BJ (cell line): ENCODE results near the gene ADM2. TPM values are rescaled to one million over a fixed set of nuclear protein-coding genes. Genes with fewer than 3 reads are reported as not detected.

Source experiments
- CTCF ChIA-PET: fragments of 350-600 bp; formaldehyde crosslinking; extraction: SDS; loops from one replicate; lab custom pipeline; 2021; ENCODE audit warnings: antibody characterized with exemption, inconsistent platforms; lab: Yijun Ruan, JAX
- POLR2A ChIA-PET: fragments of 300-600 bp; sonication (Branson Sonifier 250); formaldehyde crosslinking; extraction: SDS; loops from one replicate; lab custom pipeline; 2021; ENCODE audit warnings: antibody characterized with exemption; lab: Charles Lee
- DNase-seq: peaks from one replicate; pipeline ENCODE4 v3.0.0-alpha.2; 2011; ENCODE audit warnings: low read depth
- H3K27me3 ChIP-seq: 2 replicates; pipeline ENCODE4 v1.6.0; 2011; ENCODE audit warnings: low read length; ENCODE audit not compliant: control insufficient read depth, insufficient read depth
- H3K36me3 ChIP-seq: 2 replicates; pipeline ENCODE4 v1.5.1; 2011; ENCODE audit warnings: low read length; ENCODE audit not compliant: control insufficient read depth, insufficient read depth
- H3K4me3 ChIP-seq: 2 replicates; pipeline ENCODE4 v1.5.1; 2011; ENCODE audit warnings: low read depth, mild to moderate bottlenecking, control low read depth, low read length
- polyA plus RNA-seq: library from polyadenylated mRNA; depleted of rRNA; stranded (reverse); fragments of >200 nt; gene quantifications from 2 replicates; pipeline ENCODE4 v1.2.3, GENCODE V29; 2011
- TF ChIP-seq, protein P1 (sequence below): IDR thresholded peaks from 2 replicates; pipeline ENCODE4 v1.5.1; 2011; ENCODE audit warnings: low read depth, mild to moderate bottlenecking, control low read depth, inconsistent platforms, low read length, moderate library complexity; ENCODE audit not compliant: insufficient read depth

ADM2 gene
- polyA plus RNA-seq, 1 experiment = 16.0 TPM

DNA sequence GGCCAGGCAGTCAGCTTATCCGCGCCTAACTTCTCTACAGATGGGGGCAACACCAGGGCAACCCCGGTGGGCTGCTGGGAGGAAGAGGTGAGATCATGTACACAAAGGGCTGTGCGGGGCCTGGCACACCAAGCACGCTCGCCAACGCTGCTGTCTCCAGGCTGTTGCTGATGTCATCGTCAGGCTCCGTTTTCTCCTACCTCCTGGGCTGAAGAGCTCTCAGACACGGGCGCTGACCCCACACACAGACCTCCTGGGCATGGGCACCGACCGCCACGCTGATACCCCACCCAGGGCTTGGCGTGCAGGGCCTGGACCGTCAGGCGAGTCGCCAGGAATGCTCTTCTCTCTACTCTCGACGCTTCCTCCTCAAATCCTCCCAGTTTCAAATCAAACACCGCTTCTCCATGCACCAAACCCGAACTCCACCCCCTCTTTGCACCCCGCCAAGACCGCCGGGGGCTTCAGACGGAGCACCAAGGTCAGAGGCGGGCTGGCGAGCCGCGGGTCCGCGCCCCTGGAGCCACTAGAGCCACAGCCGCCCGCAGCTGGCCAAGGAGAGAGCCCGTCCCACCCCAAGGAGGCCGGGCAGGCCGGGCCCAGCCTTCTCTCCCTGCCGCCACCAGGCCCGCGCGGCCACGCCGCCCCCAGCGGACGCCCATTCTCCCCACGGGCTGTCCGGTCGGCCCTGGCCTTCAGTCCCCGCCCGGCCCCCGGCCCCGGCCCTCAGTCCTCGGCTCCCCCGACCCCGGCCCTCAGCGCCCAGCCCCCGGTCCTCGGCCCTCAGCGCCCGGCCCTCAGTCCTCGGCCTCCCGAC is 7.3 kb upstream of the ADM2 start:
- Histone ChIP-seq H3K36me3 (peaks cover 5% of the 10 kb centered on the region), H3K4me3 (peak overlapping the region; percentile 64), H3K27me3 (no peaks in the 10 kb centered on the region; the same call in 1 of the 2 replicates)
- no peak for DNase-seq
- ChIA-PET POLR2A (interaction anchor here (0.5 to 0.6 kb wide), 2 partner anchors 11 to 78 kb away, joined by 3 to 13 read pairs; no protein-coding TSS in a partner anchor), CTCF (interaction anchor here (2.3 kb wide), 1 partner anchor 15 kb away, joined by 6 read pairs; no protein-coding TSS in a partner anchor)
- TF ChIP-seq, protein P1, sequence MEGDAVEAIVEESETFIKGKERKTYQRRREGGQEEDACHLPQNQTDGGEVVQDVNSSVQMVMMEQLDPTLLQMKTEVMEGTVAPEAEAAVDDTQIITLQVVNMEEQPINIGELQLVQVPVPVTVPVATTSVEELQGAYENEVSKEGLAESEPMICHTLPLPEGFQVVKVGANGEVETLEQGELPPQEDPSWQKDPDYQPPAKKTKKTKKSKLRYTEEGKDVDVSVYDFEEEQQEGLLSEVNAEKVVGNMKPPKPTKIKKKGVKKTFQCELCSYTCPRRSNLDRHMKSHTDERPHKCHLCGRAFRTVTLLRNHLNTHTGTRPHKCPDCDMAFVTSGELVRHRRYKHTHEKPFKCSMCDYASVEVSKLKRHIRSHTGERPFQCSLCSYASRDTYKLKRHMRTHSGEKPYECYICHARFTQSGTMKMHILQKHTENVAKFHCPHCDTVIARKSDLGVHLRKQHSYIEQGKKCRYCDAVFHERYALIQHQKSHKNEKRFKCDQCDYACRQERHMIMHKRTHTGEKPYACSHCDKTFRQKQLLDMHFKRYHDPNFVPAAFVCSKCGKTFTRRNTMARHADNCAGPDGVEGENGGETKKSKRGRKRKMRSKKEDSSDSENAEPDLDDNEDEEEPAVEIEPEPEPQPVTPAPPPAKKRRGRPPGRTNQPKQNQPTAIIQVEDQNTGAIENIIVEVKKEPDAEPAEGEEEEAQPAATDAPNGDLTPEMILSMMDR = no peak

DNA sequence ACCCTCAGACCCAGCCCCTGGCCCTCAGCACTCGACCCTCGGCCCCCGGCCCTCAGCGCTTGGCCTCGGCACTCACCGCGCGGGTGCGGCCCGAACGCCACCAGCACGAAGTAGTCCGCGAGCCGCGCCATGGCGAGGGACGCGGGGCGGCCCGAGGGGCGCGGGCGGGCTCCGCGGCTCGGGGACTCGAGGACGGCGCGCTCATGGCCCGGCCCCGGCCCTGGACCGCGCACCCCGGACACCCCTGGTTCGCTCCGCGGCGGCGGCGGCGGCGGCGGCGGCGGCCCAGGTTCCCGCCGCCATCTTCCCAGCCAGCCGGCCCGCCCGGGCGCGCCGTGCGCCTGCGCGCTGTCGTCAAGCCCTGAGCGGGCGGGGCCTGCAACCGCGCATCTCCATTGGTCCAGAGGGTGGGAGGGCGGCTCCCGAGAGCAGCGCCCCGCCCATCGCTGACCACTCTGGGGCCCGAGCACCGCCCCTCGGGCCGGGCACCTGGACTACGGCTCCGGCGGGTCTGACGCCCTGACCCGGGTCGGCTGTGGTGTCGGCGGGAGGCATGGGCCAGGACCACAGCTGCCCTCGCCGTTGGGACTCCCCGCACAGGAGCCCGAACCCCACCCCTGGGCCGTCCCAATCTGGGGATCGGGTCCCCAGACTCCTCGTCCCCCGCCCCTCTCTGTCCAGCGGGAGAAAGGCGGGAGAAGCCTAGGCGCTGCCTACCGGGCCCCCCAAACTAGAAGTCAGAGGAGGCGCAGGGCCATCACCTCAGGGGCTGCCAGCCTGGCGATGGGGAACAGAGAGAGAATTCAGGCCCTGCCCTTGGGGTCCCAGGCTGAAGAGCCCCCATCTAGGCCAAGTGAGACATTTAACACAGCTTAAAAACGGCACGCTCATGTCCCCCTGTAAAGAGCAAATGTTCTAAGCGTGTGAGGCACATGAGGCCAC is 6.4 kb upstream of the ADM2 start, which contains the start of gene SBF1:
Gene SBF1 (minus strand): TSS at position 326 of the 942 bp plus-strand sequence. CDS start 195 bp downstream, at position 131.
- DNase-seq = peak; percentile 31
- ChIA-PET CTCF (no interaction called here), POLR2A (no interaction called here)
- Histone ChIP-seq H3K4me3 (peak within 1 kb of the TSS; percentile 64), H3K27me3 (peaks cover 3% of the 10 kb centered on the region; the same call in 1 of the 2 replicates), H3K36me3 (peaks cover 5% of the 10 kb centered on the region)
- TF ChIP-seq, protein P1 = no peak

DNA sequence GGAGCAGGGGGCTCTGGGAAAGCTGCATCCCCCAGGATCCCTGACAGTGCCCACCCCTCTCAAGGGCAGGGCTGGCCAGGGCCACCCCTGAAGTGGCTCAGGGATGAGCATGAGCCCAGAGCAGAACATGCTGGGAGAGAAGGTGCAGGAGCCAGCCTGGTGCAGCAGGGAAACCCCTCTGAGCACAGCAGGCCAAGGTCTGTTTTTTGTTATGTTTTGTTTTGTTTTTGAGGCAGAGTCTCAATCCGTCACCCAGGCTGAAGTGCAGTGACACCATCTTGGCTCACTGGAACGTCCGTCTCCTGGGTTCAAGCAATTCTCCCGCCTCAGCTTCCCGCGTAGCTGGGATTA is 5.7 kb upstream of the ADM2 start:
- peaks cover 5% of the 10 kb centered on the region for H3K36me3 ChIP-seq
- H3K27me3 ChIP-seq = peaks cover 8% of the 10 kb centered on the region; the same call in 1 of the 2 replicates
- TF ChIP-seq, protein P1 = no peak
- no peak overlapping the region for H3K4me3 ChIP-seq
- ChIA-PET POLR2A (no interaction called here), CTCF (no interaction called here)
- no peak for DNase-seq

DNA sequence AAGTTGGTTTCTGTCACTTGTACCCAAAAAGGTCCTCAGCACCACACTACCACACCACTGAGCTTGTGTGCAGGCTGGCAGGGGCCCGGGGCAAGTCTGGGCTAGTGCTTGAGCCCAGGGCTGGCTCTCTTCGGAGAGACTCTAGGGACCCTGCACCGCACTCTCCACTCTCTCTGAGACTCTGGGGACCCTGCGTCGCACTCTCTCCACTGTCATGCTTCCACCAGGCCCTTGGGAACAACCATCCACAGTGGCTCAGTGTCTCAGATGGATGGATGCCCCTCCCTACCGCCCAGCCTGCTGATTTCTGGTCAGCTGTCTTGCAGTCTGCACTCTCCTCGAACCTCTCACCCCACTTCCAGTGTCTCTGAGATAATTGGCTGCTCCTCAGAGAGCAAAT is 4.5 kb upstream of the ADM2 start:
- POLR2A ChIA-PET = no interaction called here
- Histone ChIP-seq H3K27me3 (peaks cover 8% of the 10 kb centered on the region; the same call in 1 of the 2 replicates), H3K36me3 (peaks cover 3% of the 10 kb centered on the region), H3K4me3 (no peak overlapping the region)
- CTCF ChIA-PET = interaction anchor here (1.7 kb wide), 1 partner anchor 21 kb away, joined by 5 read pairs; no protein-coding TSS in a partner anchor
- DNase-seq = no peak
- TF ChIP-seq, protein P1 = no peak
